Measurements from ENCODE around the gene NEDD4L.
"Not testable (repeated sequence)": the region's sequence is repeated elsewhere in the genome, so short reads cannot be mapped to it uniquely, and the experiment has no call there.

NEDD4L gene

GRCh38 chr18:58413667-58414628, 369.9 kb downstream of the NEDD4L start:
- no peak for DNase-seq (ENCODE audit: low read depth, low spot score)

DNA sequence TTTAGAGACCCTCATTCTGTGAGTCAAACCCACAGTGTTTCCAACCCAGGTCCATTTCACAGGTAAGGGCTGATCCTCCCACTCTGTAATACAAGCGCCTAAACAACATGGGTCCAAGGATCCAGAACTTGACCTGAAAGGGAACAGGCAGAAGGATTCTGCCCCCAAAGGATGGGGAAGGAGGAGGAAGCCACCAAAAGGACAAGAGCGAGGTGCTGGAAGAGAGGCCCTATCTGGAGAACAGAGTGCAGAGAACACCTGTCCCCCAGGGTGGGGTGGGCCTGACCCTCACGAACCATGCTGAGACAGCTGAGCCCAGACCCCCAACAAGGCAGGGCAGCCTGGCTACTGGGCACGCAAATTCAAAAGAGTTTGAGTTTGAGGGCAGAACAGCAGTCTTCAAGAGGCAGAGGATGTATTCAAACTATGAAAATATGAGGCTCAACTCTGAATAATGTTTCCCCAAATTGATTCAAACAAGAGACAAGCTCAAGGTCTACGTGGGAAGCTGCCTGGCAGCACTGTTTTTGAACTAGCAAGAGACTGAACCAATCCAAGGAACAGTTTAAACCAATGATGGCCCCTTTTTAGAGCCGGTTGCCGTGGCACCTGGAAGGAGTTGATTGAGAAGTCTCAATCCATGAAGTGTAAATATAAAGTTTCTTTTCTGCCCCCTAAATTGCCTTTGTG, 372.1 kb downstream of the NEDD4L start:
- no peak for DNase-seq (ENCODE audit: low read depth, low spot score)

GRCh38 chr18:58416704-58417683, 373.0 kb downstream of the NEDD4L start:
- DNase-seq (ENCODE audit: low read depth, low spot score): no peak

DNA sequence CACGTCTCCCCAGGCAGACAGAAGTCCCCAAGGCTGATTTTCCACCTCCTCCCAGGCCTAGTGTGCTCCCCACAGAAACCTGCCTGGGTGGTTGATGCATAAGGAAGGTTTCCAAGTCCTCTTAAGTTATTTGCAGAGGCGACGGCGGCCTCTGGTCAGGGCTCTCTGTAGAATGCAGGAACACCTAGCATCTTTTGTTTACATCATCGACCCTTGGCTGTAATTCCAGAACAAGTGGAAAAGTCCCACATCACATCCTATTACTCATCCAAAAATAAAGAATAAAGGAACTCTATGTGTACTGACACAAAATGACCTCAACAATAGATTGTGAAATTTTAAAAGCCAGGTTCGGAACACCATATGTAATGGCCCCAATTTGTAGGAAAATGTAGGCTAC, 373.7 kb downstream of the NEDD4L start:
- no peak for DNase-seq (ENCODE audit: low read depth, low spot score)

GRCh38 chr18:58418361-58418760, 374.3 kb downstream of the NEDD4L start:
- no peak for DNase-seq (ENCODE audit: low read depth, low spot score)

- DNase-seq (ENCODE audit: low read depth, low spot score): no peak
Measured at GRCh38 chr18:58419587-58420199, 375.7 kb downstream of the NEDD4L start.

DNA sequence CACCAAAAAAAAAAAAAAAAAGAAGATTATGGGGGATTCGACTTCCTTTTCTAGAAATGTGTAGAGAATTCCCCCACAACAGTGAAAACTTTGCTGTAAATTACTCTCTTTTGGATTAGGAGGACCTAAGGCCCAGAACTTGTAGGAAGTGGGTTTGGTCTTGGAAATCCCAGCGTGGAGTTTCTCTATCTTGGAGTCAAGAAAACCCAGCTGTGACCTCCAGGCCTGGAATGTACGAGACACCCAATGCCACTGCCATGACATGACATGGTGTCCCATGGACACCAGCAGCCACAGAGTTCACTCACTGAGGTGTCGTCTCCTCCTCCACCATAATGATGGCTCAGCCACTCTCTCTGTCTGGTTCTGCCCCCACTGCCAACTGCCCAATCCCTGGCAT, 382.6 kb downstream of the NEDD4L start:
- no peak for DNase-seq (ENCODE audit: low read depth, low spot score)

DNA sequence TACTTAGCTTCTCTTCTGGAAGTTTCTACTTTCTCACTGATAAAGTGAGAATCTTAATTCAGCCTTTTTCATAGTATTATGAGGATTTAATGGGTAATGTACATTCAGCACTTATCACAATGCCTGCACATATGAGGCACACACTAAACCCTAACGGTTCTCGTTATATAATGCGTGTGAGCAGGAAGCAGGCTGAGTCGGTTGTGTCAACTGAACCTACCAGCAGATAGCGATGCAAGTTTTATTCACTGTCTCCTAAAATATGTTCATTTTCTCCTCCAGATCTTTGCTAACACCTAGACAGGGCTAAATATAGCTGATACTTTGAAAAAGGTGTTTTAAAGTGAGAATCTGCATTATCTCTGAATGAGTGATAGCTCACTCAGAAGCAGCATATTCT, 383.3 kb downstream of the NEDD4L start:
- DNase-seq (ENCODE audit: low read depth, low spot score): no peak

DNA sequence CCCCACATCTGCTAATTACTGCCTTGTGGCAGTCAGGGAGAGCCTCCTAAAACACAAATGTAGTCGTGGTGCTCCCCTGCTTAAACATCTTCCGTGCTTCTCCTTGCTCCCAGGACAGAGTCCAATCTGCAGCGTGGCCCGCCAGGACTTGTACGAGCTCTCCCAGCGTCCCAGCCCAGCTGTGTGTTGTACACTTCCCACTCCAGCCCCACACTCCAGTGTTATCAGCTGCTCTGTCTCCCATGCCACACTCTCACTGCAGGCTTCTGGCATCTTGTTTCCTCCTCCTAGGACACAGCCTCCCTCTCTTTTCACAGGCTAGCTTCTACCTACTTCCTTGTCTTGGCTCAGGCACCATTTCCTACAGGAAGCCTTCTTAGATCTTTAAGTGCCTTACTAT, 385.4 kb downstream of the NEDD4L start:
- no peak for DNase-seq (ENCODE audit: low read depth, low spot score)

DNA sequence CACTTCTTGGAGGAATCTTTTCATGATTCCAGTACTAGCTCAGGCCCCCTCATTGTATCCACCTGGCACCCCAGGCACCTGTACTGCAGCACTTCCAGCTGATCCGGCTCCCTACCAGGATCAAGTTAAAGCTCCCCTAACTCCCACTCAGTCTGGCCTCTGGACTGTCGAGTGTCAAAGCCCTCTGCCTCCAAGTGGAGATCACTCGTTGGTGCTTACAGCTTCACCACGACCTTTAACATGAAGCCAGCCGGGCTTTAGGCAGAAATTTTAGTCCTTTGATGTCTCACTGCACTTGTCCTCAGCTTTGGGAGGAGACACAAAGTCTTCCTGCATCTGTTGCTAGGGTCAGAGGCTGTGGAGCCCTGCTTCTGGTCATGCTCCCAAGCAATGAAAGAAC, 387.2 kb downstream of the NEDD4L start:
- no peak for DNase-seq (ENCODE audit: low read depth, low spot score)

GRCh38 chr18:58432050-58432727, 388.2 kb downstream of the NEDD4L start:
- DNase-seq (ENCODE audit: low read depth, low spot score): no peak

DNA sequence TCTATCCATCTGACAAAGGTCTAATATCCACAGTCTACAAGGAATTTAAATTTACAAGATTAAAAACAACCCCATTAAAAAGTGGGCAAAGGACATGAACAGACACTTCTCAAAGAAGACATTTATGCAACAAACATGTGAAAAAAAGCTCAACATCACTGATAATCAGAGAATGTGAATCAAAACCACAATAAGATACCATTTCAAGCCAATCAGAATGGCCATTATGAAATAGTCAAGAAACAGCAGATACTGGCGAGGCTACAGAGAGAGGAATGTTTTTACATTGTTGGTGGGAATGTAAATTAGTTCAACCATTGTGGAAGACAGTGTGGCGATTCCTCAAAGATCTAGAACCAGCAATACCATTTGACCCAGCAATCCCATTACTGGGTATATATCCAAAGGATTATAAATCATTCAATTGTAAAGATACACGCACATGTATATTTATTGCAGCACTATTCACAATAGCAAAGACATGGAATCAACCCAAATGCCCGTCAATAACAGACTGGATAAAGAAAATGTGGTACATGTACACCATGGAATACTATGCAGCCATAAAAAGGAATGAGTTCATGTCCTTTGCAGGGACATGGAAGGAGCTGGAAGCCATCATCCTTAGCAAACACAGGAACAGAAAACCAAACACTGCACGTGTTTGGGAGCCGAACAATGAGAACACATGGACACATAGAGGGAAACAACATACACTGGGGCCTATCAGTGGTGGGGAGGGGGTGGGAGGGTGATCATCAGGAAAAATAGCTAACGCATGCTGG, 391.4 kb downstream of the NEDD4L start:
- DNase-seq (ENCODE audit: low read depth, low spot score): not testable (repeated sequence)

- no peak for DNase-seq (ENCODE audit: low read depth, low spot score)
Measured at GRCh38 chr18:58438161-58438957, 394.3 kb downstream of the NEDD4L start.

DNA sequence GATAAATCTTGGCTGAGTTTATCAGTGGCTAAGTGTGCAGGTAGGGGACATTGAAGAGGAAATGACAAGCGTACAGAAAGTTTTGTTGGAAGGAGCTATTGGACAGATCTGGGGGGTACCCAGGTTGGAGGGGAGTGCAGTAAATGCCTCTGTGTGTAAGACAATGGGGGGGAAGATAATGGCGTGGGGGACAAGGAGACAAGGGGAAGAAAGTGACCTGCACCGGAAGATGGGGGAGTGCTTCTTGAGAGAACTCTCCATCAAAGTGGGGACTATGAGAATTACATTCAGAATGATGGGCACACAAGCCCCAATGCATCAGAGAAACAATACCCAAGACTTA, 394.9 kb downstream of the NEDD4L start:
- no peak for DNase-seq (ENCODE audit: low read depth, low spot score)

DNA sequence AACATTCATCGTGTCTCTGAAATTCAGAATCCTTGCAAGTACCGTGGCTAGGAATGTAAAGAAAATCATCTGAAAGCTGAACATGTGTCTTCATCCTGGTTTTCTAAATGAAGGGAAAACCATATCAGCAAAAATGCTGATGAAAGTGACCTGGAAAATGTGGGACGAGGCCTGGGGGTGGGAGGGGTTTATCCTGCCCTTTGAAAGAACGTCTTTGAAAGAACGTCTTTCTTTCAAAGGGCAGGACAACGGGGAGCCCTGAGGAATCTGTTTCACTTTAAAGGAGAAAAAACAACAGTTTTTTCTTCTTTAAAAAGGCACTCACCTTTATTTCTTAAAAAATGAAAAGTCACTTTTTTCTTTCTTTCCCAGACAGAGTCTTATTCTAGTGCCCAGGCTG, 399.6 kb downstream of the NEDD4L start:
- DNase-seq (ENCODE audit: low read depth, low spot score): no peak

DNA sequence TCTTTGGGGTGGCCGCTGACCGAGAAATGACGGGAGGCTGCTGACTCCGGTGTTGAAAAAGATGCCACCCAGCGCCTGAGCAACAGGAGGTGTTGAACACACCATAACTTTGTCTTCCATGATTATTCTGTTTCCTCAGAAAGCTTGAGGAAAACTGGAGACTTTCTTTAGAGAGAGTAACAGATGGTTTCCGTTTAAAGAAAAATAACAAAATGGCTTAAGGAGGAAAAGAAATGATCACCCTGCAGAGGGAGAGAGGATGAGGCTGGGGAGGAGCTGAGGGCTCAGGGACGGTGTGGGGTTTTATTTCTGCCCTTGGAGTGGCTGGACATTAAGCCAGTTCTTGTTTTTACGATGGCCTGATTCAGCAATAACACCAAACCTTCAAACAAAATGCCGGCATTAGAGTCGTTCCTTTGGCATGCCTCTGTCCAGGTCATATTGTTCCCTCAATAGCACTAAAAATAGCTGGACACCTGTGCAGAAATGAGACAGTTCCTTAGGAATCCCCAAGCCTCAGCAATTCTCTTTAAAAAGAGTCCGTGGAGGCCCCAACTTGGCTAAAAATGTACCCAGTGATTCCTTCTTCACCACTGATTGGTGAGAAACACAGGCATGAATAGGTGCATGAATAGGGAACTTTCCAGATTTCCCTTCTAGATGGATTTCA, 402.5 kb downstream of the NEDD4L start:
- no peak for DNase-seq (ENCODE audit: low read depth, low spot score)

DNA sequence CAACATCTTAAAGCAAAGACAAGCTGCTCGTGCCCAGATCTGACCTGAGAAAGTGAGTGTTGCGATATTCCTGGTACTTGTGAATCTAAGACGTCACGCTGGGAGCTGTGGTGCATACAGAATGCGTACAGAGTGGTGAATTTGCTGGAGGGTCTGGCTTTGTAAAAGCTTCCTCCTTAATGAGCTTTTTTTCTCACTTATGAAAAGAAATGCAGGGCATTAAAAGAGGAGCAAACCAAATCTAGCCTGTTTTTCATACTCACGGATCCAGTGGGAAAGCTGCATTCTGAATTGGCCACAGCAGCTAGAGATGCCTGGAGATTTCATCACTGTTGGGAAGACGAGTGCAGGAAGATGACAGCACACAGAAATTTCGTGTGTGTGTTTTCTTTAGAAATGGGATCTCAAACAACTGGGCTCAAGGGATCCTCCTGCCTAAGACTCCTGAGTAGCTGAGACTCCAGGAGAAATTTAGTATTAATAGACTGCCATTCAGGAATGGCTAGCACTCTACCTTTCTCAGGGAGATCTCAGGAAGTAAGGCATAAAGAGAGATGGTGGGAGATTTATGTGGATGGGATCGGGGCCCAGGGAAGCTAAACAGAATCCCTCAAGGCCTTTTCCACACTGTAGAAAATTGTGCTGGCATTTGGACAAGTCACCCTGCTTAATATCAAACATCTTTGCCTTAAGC, 403.5 kb downstream of the NEDD4L start:
- DNase-seq (ENCODE audit: low read depth, low spot score): no peak

GRCh38 chr18:58449464-58449863, 405.4 kb downstream of the NEDD4L start:
- DNase-seq (ENCODE audit: low read depth, low spot score): no peak

All from activated CD4-positive, CD25-positive, alpha-beta regulatory T cell treated with anti-CD3 and anti-CD28 coated beads, Interleukin-2, amount 50 U/mL, for 16 hours (primary cell).